AML-193 (cell line): ENCODE data around the gene CRTAC1.
"Not testable (repeated sequence)": the region's sequence is repeated elsewhere in the genome, so short reads cannot be mapped to it uniquely, and the experiment has no call there.

Experiments used
- DNase-seq, 2 experiments: peaks; one replicate each; lab custom pipeline; 2025; lab: John Stamatoyannopoulos, UW

Gene CRTAC1

DNA sequence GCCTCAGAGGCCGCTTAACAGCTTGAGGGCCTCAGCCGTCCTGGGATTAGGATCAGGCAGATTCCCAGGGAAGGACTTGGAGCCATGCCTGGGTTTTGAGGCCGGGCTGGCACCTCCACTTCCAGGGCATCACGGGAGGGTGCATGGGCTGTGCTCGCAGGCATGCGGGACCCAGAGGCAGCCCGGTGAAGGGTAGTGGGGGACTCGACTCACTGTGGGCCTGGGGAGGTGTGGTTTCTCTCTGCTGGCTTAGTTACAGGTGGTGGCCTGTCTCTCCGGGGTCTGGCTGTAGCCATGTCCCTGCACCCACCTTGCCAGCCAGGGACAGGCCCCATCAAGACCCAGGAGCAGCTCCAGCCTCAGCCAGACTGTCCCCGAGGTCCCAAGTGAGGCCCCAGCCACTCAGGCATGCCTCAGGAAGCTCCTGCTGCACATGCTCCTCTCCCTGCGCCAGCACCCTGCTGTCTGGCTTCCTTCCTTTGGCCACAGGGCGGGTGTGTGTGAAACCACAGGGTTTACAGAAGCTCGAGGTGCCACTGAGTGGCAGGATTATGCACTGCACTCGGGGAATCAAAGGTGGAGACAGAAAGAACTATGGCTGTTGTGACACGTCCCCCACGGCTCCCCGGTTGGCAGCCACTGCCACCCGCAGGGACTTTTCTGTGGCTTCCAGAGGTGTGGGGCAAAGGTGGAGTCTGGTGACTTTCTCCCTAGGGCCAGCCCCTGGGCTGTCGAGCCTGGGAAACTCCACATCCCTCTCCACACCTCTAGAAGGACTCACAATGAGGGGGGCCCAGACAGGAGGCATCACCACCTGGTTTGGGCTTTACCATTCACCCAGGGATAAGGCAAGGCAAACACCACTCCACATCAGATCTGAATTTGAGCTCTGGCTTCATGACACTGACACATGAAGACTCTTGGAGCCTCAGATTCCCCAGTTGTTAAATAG, 161.1 kb downstream of the CRTAC1 start:
- peak; percentile 80 to 87 for DNase-seq

DNA sequence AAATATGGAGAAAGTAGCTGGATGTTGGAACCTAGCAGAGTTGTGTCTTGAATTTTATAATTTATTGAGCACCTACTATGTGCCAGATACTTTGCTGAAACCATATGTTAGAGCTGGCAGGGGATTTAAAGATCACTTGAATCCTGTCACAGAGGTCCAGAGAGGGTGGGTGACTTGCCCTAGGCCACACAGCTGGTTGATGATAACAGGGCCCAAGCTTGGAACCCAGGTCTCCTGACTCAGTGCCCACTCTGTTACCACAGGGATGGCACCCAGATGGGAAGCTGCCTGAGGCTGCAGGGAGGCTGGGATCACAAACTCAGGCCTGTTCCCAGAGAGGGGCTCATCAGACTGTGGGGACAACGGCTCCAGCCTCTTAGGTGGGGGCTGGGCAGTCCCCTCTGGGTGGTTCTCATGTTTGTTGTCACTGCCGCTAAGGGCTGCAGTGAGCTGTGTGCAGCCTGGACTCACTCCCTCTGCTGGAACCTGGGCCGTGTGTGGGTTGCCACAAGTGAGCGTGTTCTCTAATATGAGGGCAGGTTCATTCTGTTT, 162.2 kb downstream of the CRTAC1 start:
- no peak for DNase-seq

DNA sequence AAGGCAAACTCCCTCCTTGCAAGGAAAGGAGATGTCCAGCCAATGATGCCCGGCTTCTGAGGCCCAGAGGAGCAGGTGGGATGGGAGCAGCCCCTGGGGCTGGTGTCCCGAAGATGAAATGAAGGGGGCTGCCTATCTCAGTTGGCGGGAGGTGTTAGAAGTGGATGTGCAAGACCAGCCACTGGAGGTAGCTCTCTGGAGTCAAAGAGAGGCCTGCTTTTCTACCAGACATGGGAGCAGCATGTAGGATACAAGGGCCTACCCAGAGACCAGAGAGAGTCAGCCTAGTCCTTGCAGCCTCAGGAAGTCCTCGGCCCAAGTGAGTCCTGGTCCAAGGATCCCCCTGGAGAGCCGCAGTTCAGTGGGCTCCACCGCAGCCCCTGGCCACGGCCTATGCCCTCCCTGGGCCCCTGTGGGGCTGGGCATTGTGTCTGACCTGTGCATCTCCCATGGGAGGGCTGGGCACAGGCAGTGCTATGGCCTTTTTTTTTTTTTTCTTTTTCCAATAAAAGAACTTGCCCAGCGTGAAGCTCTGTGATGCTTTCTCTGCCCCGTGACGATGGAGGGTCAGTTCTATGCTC, 163.1 kb downstream of the CRTAC1 start:
- no peak for DNase-seq

DNA sequence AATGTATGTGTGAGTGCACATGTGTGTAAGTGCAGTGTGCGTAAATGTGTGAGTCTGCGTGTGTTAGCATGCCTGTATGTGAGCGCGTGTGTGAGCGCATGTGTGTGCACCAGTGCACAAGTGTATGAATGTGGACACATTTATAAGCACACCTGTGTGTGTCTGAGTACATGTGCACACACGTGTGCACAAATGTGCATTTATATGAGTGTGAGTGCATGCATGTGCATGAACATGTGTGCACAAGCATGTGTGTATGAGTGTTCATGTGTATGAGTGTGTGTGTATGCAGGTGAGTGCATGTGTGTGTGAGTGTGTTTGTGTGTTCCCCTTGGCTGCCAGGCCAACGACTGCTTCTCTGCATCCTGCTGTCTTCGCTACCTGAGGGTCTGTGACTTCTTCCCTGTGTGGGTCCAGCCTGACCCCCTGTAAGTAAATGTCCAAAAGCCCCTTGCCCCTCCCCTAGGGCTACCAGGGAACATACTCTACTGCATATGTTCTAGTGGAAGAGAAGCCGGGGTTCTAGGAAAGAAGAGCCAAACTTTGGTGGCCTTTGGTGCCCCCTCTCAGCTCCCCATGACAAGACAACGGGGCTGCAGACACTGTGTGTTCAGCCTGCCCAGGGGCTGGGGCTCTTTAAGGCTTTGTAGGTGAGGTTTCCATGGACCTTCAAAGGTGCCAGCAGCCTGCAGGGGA, 163.7 kb downstream of the CRTAC1 start:
- DNase-seq, result no peak

DNA sequence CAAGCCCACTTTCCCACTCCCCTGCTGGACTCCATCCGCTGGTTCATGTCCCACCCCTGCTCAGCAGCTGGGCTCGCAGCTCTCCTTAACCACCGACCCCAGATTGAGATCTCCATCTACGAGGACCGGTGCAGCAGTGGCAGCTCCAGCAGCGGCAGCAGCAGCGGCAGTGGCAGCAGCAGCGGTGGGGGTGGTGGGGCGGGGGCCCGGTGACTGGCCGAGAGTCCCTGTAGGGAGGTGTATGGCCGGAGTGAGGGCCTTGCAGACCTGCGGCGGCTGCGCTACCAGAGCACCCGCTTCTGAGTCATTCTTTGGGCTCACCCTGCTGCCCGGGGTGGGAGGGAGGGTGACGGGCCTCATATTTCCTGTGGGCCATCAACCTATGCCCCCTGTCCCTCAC, 164.9 kb downstream of the CRTAC1 start:
- DNase-seq, result no peak

DNA sequence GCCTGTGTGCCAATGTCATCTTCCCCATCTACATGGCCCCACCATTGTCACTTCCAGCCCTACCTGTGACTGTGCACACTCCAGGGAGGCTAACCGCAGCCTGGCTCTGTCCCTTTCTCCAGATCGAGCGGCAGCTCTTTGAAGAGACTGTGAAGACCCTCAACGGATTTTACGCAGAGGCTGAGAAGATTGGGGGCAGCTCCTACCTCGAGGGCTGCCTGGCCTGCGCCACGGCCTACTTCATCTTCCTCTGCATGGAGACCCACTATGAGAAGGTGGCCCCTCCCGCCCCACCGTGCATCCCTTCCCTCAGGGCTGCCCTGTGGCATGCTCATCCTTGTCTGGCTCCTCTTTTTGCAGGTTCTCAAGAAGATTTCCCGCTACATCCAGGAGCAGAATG, 166.6 kb downstream of the CRTAC1 start:
- no peak for DNase-seq

DNA sequence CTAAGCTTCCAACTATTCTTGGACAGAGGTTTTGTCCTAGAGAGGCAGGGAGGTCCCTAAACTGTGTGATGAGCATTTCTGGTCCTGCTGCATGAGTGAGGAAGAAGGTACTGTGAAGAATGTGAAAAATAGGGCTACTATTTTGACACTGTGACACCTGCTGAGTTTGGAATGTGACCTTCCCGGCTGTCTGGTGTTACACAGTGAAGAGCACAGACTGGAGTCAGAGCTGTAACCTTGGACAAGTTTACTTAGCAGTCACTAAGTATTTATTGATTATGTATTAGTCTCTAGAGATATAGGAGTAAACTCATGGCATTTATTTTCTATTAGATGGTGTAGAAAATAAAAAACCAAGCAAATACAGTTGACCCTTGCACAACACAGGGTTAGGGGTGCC, 168.5 kb downstream of the CRTAC1 start:
- DNase-seq, result no peak

DNA sequence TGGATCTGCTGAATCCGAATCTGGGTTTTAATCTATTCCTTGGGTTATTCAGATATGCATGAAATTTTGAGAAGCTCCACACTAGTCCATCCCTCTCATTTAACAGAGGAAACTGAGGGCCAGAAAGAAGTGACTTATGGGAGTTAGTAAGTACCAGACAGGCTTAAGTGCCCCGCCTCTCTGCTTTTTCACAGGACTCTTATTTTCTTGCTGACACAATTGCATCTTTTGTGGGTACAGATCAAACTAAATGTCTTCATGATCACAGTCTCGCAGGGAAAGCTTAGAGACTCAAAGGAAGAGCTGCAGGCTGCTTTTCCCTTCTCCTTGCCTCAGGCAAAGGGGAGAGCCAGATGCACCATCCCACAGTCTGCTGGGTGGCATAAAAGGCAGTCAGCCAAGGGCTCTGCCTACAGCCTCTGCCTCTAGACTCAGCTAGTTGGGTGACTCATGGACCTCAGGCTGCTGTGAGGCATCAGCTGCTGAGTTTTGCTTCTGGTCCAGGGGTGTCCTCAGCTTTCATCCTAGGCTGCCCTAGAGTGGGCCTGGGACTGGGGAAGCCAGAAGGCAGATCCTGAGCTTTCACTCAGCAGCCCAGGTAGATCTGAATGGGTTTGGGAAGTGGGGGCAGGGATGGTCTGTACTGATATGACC, 169.2 kb downstream of the CRTAC1 start:
- DNase-seq, result no peak

DNA sequence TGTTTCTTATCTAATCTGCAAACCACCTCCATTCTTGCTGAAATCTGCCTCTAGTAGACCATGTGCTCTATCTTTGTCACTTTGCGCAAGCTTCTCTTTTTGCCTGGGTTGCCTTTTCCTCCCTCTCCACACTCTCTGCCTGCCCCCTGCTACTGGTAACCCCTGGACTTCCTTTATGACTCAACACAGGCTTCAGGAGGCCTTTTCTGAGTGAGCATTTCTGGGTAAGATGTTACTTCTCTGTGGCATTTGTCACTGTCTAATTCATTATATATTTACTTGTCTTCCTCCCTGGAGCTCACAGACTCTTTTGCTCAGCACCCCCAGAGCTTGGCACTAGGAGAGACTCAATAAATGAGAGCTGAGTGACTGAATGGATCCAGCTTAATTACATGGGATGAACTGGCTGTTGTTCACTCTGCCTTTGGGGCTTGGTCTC, 172.4 kb downstream of the CRTAC1 start:
- DNase-seq, result peak; percentile 84 to 87

DNA sequence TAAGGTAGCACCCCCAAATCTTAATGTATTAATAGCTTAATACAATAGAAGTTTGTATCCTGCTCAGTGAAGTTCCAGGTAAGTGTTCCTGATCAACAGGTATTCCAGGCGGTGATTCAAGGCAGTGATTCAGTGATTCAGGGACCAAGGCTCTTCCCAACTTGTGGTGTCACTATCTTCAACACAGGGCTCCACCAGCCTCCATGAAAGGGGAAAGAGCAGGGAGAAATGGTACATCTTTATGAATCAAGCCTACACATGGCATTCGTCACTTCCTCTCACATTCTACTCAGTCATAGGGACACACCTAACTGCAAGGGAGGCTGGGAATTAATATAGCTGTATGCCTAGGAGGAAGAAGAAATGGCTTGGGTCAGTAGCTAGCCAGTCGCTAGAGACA, 175.7 kb downstream of the CRTAC1 start:
- DNase-seq, result no peak

DNA sequence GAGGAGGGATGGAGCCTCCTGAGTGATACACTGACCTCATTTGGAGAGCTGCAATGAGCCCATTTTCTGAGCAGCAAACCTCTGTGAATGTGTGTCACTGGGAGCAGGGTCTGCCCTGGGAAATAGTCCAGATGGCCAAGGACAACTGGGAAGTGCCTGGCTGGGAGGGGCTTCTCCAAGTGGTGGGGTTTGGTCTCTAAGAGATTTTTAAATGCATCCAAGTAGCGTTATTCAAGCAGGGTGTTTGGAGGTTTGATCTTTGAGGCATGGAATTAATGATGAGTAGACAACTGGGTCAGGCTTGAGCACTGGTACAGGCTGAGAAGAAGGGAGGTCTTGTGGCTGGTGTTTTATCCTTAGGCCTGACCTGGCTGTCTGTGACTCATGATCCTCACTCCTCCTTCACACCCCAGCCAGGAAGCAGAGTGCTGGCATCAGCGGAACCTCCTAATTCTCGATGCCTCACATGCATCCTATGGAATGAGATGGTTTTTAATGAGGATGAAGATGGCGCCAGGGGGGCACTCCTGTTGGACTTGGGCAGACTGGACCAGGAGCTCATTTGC, 177.5 kb downstream of the CRTAC1 start:
- no peak for DNase-seq

DNA sequence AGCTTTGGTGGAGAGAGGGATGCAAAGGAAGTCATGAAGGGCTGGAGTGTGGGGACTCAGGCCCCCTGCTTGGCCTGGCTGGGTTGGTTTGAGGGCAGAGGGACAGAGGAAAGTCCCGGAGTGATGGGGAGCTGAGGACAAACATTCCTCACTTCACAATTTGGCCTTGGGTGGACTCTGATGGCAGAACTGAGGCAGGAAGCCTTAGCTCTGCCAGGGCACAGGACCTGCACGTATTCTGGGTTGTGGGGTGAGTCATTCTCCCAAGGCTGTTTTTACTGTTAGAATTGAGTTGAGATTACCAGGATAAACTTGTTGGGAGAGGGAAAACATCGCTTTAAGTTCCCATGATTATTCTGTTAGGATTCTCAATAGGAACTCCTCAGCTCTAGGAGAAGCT, 178.1 kb downstream of the CRTAC1 start:
- DNase-seq, result no peak

DNA sequence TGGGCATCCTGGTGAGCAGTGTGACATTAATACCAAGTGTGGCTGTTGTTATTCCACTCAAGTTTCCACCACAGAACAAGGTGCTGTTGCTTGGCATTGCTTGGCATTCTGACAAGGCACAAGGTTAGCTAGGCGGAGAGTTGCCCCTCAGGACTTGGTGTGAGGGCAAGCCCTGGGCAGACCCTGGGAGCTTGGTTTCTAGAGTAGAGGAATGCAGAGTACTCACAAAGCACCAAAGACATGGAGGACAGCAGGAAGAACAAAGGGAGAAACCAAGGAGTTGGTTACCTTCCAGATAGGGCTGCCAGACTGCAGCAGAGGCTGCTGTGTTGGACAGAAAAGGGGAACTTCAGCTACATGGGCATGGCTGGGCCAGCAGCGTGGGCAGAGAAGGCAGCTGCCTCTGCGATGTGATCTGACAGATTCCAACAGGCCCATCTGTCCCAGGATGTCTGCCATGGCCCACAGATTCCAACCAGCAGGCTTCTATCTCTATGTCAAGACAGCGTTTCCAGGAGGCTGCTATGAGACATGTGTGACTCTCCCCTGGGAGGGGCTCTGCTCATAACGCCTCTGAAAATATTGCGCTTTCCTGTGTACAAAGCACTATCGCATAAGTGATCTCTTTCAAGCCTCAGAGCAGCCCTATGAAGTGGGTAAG, 178.9 kb downstream of the CRTAC1 start:
- peak; percentile 10 to 29 for DNase-seq

DNA sequence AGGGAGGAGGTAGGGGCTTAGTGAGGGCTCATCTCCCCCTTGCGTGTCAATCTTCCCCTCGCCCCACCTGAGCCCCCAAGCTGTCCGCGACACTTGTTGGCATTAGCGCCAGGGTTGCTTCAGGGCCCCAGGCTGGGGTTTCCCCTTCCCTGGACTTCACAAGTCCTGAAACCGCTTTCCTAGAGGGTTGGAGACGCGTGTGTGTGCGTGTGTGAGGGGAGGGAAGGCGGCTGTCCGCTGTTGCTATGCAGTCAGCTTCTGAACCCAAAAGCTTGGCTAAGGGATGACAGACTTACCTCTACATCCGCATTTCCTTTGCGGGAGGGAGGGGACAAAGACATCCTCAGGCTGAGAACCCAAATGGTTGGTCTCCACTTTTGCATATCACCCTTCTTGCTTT, 180.0 kb downstream of the CRTAC1 start:
- DNase-seq, result no peak

DNA sequence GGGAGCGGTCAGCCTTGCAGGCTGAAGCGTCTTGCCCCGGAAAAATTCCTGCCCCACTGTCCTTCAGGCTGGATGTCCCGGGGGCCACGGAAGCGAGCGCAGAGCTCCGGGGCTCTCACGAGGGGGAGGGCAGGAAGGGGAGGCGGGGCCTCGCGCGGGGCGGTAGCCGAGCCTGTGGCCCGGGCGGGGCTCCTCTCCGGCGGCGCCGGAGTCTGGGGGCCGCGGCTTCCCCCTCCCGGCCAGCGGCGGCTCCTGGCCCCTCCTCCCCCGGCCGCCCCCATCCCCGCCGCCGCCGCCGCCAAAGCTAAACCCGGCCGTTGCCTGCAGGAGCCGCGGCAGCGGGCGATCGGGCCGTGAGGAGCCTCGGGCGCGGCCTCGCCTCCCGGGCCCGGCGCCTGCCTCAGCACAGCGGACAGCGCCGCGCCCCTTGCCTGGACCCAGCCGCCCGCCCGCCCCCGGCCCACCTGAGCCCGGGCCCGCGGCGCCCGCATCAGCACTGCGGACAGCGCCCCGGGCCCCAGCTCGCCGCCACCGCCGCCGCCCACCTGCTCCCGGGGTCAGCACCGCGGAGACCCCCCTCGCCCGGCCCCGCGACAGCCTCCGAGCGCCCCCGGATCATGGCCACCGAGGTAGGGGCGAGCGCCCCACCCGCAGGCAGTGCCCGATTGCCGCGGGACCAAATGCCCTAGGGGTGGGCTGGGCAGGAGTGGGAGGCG, 180.6 kb downstream of the CRTAC1 start, which contains the start of gene GOLGA7B:
Gene GOLGA7B (plus strand): TSS at position 157 of the 716 bp plus-strand sequence. CDS start 461 bp downstream, at position 618.
- DNase-seq, result peak in 1 of 2 experiments; percentile 0

DNA sequence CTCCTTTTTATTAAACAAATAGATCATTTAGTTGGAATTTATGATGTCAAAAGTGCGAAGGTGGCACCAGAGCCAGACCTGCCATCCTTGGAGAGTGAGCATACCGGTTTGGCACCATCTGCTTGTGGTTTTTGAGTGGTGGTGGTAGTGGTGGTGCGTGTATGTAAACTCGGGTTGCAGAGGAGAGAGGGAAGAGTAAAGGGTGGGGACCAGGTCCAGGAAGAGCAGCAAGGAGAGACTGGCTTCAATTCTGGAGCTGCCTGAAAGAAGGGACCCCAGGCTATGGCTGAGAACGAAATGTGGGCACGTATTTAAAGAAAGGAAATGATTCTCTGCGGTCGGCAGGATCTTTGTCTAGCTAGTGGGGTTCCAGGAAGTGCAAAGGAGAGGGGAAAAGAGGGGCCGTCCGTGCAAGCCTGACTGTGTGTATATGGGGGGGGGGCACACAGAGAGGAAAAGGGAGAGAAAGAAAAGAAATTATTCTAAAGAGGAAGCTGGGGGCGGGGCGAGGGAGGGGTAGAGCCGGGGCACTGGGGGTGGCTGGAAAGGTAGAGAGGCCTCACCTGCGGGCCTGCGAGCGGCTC, 181.2 kb downstream of the CRTAC1 start:
- DNase-seq, result no peak

DNA sequence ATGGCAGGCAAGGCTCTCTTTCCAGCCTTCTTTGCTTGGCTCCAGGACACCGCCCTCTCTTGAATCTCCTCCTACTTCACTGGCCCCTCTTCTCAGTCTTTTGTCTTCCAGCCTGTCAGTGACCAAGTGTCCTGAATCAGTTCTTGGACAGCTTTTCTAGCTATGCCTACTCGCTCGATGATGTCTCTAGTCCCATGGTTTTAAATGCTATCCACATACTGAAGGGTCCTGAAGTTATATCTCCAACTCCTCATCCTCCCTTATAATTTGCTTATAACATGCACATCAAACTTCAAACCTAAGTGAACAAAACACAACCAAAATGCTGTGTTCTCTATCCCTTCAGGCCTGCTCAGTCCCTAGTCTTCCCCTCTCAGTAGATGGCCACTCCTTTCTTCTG, 185.7 kb downstream of the CRTAC1 start:
- no peak for DNase-seq

DNA sequence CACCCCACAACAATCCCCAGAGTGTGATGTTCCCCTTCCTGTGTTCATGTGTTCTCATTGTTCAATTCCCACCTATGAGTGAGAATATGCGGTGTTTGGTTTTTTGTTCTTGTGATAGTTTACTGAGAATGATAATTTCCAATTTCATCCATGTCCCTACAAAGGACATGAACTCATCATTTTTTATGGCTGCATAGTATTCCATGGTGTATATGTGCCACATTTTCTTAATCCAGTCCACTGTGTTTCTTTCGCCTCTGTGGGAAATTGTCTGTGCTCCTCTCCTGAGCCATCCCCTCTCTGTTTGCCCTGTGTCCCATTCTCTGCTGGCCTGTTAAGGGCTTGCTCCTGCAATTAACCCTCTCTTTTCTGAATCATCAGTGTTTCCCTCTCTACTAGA, 186.4 kb downstream of the CRTAC1 start:
- DNase-seq, result not testable (repeated sequence)

DNA sequence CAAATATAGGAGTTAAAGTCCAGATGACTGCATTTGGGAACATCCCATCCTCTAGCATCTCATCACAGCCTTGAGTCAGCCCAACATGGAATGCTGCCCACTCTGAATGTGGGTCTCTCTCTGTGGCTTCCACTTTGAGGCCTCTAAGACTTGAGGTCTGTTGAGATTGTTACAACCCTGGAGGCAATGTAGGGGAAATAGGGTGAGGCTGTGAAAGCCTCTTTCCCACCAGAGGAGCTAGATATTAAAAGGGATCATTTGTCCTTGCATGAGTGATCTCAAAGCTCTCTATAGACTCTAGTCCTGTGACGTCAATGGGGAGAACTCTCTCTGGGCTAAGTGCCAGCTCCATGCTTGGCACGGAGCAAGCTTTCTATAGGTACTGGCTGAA, 187.1 kb downstream of the CRTAC1 start:
- no peak for DNase-seq
